Measurements from ENCODE around the gene AOPEP.
"Not testable (repeated sequence)": the region's sequence is repeated elsewhere in the genome, so short reads cannot be mapped to it uniquely, and the experiment has no call there.

The AOPEP gene

DNA sequence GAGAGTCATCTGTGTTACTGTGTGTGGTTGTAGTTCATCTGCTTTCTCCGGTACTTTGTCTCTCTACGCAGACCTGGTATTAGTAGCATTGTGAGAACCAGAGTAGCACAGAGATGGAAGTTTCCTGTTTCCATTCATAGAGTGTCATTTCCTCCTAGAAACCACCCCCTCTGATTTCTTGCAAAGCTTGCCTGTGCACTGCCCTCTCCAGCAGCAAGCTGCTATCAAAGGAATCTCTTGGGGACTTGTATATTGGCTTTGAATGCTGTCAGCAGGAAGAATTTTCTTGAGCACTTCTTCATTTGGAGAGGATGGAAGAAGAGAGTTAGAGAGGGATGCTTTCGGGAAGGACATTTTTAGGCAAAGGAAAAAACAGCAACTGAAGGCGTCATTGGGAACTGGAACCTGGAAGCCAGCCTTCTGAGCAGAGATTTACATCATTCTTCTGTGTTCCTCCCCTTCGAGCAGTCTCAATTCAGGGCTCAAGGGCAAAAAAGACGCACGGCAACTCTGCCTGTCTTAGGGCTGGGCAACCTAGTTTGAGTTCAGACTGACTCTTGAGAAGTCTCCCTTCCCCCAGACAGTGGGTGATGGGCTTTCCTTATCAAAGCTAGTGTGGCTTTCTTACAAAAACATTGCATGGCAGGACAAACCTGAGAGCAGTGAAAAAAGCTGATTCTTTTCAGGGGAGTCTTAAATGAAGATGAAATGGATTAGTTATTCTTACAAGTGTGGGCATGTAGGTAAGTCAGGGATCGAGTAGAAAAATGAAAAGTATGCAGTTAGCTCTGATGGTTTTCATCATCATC is 226.3 kb downstream of the AOPEP start:
- FAIRE-seq, result no peak
- TF ChIP-seq, protein P1, sequence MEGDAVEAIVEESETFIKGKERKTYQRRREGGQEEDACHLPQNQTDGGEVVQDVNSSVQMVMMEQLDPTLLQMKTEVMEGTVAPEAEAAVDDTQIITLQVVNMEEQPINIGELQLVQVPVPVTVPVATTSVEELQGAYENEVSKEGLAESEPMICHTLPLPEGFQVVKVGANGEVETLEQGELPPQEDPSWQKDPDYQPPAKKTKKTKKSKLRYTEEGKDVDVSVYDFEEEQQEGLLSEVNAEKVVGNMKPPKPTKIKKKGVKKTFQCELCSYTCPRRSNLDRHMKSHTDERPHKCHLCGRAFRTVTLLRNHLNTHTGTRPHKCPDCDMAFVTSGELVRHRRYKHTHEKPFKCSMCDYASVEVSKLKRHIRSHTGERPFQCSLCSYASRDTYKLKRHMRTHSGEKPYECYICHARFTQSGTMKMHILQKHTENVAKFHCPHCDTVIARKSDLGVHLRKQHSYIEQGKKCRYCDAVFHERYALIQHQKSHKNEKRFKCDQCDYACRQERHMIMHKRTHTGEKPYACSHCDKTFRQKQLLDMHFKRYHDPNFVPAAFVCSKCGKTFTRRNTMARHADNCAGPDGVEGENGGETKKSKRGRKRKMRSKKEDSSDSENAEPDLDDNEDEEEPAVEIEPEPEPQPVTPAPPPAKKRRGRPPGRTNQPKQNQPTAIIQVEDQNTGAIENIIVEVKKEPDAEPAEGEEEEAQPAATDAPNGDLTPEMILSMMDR (IDR thresholded peaks at IDR 0.05; ENCODE audit: insufficient read depth, missing control alignments), result no peak
- no peak for DNase-seq (ENCODE audit: insufficient read length, low spot score)

DNA sequence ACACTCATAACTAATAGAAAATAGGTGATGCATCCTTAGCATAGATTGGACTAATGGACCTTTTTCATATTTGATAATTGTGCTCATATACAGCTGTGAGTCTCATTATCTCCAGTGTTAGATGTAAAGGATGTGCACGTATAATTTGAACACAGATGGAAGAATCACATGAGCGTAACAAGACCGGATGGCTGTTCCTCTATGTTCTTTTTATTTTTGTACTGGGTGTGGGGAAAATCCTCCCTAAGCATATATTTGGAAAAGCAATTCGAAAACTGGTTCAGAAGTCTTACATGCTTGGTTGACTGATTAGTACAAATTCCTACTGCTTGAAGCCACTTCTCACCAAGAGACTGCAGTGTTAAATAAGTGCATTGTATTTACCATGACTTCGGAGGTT is 230.2 kb downstream of the AOPEP start:
- DNase-seq (ENCODE audit: insufficient read length, low spot score), result no peak
- TF ChIP-seq, protein P1 (IDR thresholded peaks at IDR 0.05; ENCODE audit: insufficient read depth, missing control alignments), result no peak
- no peak for FAIRE-seq

DNA sequence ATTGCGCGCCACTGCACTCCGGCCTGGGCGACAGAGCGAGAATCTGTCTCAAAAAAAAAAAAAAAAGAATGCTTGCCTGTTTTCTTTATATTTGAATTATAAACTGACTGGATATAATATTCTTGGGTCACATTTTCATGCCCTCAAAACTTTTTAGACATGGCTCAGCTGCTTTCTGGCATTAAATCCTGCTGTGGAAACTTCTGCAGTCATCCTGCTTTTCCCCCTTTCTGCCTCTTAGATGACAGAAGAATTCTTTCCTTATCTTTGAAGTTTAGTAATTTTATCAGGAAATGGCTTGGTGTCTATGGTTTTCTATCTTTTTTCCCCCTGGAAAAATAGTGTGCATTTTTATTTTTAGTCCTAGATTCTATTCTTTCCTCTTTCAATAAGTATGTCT is 234.5 kb downstream of the AOPEP start:
- no peak for DNase-seq (ENCODE audit: insufficient read length, low spot score)
- no peak for FAIRE-seq
- TF ChIP-seq, protein P1 (IDR thresholded peaks at IDR 0.05; ENCODE audit: insufficient read depth, missing control alignments), result no peak

DNA sequence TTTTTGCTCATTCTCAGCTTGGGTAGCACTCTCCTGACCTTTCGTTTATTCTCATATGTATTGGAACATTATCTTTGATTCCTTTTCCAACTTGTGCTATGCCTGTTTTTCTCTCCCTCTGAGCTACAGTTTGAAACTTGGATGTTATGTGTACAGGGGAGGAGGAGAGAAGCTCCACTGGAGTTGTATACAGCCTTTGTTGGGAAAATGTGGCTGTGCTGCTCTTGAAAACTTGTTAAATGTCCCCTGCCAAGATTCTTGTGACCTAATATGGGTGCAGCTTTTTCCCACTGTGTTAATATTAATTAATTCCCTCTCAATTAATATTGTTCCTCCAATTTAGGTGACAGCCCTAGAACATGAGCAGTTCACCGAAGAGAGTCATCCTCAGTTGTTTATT is 235.4 kb downstream of the AOPEP start:
- FAIRE-seq (no peak), DNase-seq (ENCODE audit: insufficient read length, low spot score) (no peak)
- TF ChIP-seq, protein P1 (IDR thresholded peaks at IDR 0.05; ENCODE audit: insufficient read depth, missing control alignments), result no peak

DNA sequence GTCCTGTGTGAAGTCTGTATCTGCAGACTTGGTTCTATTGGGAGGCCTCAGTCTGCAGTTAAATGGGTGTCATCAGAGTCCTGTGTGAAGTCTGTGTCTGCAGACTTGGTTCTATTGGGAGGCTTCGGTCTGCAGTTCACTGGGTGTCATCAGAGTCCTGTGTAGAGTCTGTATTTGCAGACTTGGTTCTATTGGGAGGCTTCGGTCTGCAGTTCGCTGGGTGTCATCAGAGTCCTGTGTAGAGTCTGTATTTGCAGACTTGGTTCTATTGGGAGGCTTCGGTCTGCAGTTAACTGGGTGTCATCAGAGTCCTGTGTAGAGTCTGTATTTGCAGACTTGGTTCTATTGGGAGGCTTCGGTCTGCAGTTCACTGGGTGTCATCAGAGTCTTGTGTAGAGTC is 239.1 kb downstream of the AOPEP start:
- FAIRE-seq; DNase-seq (ENCODE audit: insufficient read length, low spot score): not testable (repeated sequence)

DNA sequence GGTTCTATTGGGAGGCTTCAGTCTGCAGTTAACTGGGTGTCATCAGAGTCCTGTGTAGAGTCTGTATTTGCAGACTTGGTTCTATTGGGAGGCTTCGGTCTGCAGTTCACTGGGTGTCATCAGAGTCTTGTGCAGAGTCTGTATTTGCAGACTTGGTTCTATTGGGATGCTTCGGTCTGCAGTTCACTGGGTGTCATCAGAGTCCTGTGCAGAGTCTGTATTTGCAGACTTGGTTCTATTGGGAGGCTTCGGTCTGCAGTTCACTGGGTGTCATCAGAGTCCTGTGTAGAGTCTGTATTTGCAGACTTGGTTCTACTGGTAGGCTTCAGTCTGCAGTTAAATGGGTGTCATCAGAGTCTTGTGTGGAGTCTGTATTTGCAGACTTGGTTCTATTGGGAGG is 239.5 kb downstream of the AOPEP start:
- FAIRE-seq, result not testable (repeated sequence)

DNA sequence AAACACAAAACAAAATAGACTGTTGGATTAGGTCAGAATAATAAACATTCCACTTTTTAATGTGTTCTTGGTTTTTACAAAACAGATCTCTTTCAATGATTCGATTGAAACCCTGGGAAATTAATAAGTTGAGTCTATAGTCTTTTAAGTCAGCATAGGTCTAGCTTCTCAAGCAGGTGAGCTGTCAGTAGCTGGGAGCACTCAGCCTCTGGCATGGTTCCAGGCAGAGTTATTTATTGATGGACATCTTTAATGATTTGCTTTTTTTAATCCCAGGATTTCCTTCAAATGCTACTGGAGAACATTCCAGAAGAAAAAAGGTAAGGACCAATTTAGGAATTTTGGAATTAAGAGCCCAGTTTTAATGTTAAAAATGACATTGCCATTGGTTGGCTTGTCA is 241.0 kb downstream of the AOPEP start:
- DNase-seq (ENCODE audit: insufficient read length, low spot score), result no peak
- TF ChIP-seq, protein P1 (IDR thresholded peaks at IDR 0.05; ENCODE audit: insufficient read depth, missing control alignments), result no peak
- no peak for FAIRE-seq

More for the DNA sequence above, 239.5 kb downstream of the AOPEP start:
- not testable (repeated sequence) for DNase-seq (ENCODE audit: insufficient read length, low spot score)

DNA sequence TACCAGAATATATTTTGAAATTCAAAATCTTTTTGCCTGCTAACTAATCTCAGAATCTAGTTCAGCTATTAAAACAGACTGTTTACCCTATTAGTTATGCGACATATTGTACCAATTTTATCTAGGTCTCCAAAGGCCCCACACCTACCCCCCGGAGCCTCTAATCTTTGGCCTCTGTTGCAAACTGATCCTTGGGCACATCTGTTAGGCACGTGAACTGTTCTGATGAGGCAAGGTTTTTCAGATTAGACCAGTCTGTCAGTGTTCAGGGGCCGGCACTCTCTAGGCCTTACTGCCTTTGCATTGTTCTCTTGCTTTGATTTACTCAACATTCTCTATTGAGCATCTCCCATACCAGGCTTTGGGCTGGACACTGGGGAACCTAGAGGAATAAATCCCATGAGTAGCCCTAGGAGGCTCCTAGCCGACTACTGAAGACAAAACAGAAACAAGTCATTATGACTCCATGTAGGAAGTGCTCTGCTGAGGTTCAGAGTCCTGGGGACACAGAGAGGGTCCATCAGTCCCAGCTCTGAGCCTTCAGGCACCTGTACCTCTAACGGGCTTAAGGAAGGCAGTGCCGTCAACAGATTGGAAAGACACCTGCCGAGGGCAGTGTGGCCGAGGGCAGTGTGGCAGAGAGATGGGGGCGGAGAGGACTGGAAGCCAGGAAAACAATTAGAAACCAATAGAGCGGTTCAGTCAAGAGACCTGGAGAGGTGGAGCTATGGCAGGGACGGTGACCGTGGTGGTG is 245.1 kb downstream of the AOPEP start:
- FAIRE-seq, result peak; percentile 41
- peak; percentile 41 for DNase-seq (ENCODE audit: insufficient read length, low spot score)

More for the DNA sequence above, 245.1 kb downstream of the AOPEP start:
- TF ChIP-seq, protein P1 (IDR thresholded peaks at IDR 0.05; ENCODE audit: insufficient read depth, missing control alignments), result no peak

Measured in D721Med (cell line).